GM21381 (cell line): Measurements from ENCODE around the gene ZNF277.

Source experiments
- ATAC-seq: cut with Tn5 transposase; IDR thresholded peaks from one replicate; pipeline ENCODE4 v1.9.1; 2021; ENCODE audit warnings: mild to moderate bottlenecking, moderate library complexity; ENCODE audit not compliant: unreplicated experiment

The ZNF277 gene

GRCh38 chr7:112184455-112184854, 22.0 kb upstream of the ZNF277 start:
- ATAC-seq: no peak

GRCh38 chr7:112185005-112185834, 21.3 kb upstream of the ZNF277 start:
- no peak for ATAC-seq

GRCh38 chr7:112186300-112186699, 20.2 kb upstream of the ZNF277 start:
- no peak for ATAC-seq

GRCh38 chr7:112188257-112188656, 18.2 kb upstream of the ZNF277 start:
- no peak for ATAC-seq

GRCh38 chr7:112189691-112190090, 16.8 kb upstream of the ZNF277 start:
- no peak for ATAC-seq

- no peak for ATAC-seq
These were observed 16.4 kb upstream of the ZNF277 start for GRCh38 chr7:112190120-112190519.

- no peak for ATAC-seq
These were observed 14.0 kb upstream of the ZNF277 start for GRCh38 chr7:112192236-112193154.

GRCh38 chr7:112193915-112194502, 12.5 kb upstream of the ZNF277 start:
- ATAC-seq: no peak

- ATAC-seq: no peak
These were observed 10.8 kb upstream of the ZNF277 start for GRCh38 chr7:112195717-112196116.

GRCh38 chr7:112197322-112197721, 9.2 kb upstream of the ZNF277 start:
- ATAC-seq: no peak

GRCh38 chr7:112199035-112199655, 7.3 kb upstream of the ZNF277 start:
- ATAC-seq: no peak

- ATAC-seq: no peak
These were observed 6.8 kb upstream of the ZNF277 start for GRCh38 chr7:112199672-112200071.

- ATAC-seq: no peak
These were observed 5.1 kb upstream of the ZNF277 start for GRCh38 chr7:112201411-112201810.

GRCh38 chr7:112201839-112202238, 4.7 kb upstream of the ZNF277 start:
- ATAC-seq: no peak

GRCh38 chr7:112202816-112203215, 3.7 kb upstream of the ZNF277 start:
- no peak for ATAC-seq

GRCh38 chr7:112203365-112203739, 3.1 kb upstream of the ZNF277 start:
- no peak for ATAC-seq

- ATAC-seq: no peak
These were observed 1.8 kb upstream of the ZNF277 start for GRCh38 chr7:112204499-112205342.

- peak; percentile 11 for ATAC-seq
These were observed 905 bp upstream of the ZNF277 start for GRCh38 chr7:112205343-112206237.

- ATAC-seq: no peak
These were observed 597 bp downstream of the ZNF277 start for GRCh38 chr7:112206991-112207592.
